Measurements from ENCODE around the gene MDH2.
"Not testable (repeated sequence)": the region's sequence is repeated elsewhere in the genome, so short reads cannot be mapped to it uniquely, and the experiment has no call there.

MDH2 gene, protein sequence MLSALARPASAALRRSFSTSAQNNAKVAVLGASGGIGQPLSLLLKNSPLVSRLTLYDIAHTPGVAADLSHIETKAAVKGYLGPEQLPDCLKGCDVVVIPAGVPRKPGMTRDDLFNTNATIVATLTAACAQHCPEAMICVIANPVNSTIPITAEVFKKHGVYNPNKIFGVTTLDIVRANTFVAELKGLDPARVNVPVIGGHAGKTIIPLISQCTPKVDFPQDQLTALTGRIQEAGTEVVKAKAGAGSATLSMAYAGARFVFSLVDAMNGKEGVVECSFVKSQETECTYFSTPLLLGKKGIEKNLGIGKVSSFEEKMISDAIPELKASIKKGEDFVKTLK

DNA sequence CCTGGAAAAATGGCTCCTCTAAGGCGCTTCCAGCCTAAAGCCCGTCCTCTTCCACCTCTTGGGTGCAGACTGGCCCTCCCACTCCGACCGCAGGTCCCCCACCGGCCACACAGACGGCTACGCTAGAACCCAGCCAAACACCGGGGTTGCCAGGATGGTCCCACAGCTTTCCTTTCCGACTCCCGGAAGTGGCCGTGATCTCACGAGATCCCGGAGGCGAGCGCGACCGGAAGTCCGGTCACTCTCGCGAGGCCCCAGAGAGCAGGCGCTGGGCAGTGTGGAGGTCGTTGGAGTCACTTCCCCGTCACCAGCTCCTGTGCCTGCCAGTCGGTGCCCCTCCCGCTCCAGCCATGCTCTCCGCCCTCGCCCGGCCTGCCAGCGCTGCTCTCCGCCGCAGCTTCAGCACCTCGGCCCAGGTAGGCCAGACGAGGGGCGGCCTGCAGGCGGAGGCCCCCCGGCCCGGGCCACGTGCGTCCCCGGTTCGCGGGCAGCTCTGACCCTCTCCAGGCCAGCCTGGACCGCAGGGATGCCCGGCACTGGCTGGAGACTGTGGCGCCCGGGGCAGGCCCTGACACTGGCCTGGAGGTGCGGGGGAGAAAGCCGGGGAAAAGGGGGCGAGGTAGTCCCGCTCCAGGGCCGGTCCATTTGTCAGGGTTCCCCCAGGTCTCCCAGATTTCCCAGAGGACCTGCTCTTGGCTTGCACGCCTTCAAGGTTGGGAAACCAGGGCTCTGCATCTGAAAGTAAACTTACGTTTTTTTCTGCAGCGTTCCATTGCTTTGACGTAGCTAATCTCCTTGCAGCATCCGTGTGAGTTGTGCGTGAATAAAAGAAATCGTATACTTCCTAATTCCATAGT, at the start of gene MDH2, which contains the start of gene STYXL1:
TSS of gene MDH2 (plus strand) at position 296 of the 857 bp plus-strand sequence. CDS start at position 351, 55 bp downstream.
TSS of gene STYXL1 (minus strand) at position 190 of the 857 bp plus-strand sequence. CDS start 17,477 bp downstream, outside the sequence.
- DNase-seq, result peak; percentile 84

DNA sequence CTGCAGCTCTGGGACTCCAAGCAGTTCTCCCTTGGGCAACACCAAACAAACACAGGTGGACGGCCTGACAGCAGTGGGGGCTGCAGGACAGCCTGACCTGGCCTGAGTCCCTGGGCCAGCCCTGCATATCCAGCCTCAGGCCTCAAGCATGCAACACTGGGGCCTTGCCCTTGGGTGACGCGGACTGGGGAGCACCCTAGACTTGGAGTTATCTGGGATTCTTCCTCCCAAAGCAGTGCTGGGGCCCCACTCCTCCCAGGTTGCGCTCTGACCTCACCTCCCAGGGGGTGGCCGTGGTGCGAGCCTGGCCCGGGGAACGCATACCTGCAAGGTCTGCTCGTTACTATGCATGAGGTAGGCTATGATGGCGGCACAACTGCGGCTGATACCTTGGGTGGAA, 47.3 kb upstream of the MDH2 start:
- DNase-seq, result no peak

DNA sequence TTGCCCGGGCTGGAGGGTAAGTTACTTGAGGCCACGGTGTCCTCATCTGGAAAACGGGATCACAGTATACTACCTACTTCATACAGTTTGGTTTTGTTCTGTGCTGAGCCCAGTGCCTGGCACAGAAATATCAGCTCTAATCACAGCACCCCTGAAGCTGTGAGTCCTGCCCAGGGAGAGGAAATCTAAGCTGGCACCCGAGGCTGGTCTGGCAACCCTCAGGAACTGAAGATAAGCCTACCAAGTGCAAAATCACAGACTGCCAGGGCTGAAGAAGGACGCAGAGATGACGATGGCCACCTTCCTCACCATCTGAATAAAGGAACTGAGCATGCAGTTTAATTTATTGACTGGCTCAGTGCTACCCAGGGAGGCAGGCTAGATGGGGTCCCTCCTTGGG, 45.8 kb upstream of the MDH2 start:
- no peak for DNase-seq

DNA sequence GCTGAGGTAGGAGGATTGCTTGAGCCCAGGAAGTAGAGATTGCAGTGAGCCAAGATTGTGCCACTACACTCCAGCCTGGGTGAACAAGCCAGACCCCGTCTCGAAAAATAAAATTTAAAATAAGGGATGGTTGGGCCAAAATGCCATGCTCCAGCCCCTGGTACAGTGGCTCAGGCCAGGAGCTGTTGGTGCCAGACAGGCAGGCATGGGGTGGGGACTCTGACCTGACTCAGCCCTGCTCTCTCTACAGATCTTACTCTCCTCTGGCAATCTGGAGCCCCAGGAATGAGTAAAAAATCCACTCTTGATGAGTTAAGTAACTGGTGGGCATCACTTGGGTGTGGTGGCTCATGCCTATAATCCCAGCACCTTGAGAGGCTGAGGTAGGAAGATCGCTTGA, 45.1 kb upstream of the MDH2 start:
- DNase-seq, result no peak

DNA sequence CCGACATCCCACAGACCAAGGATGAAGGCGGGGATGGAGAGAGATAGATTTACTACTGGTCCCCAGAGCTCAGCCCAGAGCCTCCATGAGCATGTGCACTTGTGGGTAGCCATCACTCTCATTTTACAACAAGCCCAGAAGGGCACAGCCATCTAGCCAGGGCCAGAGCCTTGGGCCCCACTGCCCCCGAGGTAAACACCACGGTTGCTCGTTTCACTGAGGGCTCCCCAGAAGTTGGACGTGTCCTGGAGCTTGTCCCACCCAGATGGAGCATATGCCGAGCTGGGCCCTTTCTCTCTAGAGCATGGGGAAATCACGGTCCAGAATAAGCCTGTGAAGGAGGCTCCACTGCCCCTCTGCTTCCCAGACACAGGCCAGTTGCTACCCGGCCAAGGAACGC, 44.6 kb upstream of the MDH2 start:
- DNase-seq, result no peak

DNA sequence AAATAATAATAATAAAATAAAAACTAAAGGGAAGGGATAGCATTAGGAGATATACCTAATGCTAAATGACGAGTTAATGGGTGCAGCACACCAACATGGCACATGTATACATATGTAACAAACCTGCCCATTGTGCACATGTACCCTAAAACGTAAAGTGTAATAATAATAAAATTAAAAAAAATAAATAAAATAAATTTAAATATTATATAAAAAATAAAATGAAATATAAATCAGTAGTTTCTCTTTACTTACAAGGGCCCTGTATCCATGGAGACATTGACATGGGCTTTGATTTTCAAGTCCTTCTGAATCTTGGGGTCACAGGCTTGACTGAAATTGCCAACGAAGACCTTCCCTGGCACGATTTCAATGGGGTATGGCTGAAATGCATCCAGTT, 42.9 kb upstream of the MDH2 start:
- not testable (repeated sequence) for DNase-seq

DNA sequence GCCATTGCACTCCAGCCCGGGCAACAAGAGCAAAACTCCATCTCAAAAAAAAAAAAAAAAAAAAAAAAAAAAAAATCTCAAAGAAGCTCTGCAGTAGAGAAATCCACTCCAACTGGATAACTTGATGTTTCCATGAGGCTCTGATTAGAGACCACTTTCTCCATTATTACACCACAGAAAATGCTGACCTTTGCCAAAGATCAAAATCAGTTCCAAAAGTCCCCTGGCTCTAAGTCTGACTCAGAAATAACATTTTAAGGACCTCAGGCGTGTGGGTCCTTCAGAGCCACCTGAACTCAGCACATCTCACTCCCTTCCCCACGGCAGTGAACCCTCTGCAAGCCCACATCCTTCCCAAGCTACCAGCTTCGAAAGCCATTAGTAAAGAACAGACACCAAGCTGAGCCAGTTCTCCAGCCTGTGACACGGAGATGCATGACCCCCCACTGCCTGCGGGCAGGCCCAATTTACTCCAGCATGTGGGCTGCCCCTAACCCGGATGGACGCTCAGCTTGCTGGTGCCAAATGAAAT, 39.7 kb upstream of the MDH2 start:
- no peak for DNase-seq

DNA sequence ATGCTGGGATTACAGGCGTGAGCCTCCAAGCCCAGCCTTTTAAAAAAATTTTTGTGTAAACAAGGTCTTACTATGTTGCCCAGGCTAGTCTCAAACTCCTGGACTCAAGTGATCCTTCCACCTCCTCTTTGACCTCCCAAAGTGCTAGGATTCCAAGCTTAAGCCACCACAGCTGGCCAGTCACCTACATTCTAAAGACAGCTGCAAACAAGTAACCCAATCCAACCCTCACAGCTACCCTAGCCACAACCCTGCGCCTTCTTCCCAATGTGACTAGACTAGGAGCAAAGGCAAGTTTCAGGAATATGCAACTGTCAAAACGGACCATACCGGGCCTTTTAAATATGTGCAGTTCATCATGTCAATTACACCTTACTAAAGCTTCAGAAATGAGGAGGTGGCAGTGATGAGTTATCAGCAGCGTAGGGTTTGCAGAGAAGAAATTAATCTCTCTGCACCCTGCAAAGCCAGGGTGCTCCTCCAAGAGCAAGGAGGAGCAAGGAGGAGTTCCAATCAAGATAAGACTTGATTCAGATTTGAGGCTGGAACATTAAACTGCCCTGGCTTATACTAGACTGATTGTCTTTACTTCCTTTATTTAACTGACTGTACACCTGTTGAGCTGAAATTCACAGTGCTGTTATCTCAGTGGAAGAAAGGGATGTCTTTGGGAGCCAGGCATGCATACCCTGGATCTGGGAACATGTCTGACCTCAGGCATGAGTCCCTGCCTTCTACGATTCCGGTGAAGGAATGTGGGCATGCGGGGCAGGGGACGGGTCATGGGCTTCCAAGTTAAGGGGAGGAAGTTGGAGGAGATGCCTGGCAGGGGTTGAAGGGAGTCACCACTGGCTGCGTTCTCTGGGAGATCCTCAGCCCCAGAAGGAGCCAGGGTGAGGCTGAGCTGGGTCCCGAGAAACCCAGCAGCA, 38.0 kb upstream of the MDH2 start:
- no peak for DNase-seq

DNA sequence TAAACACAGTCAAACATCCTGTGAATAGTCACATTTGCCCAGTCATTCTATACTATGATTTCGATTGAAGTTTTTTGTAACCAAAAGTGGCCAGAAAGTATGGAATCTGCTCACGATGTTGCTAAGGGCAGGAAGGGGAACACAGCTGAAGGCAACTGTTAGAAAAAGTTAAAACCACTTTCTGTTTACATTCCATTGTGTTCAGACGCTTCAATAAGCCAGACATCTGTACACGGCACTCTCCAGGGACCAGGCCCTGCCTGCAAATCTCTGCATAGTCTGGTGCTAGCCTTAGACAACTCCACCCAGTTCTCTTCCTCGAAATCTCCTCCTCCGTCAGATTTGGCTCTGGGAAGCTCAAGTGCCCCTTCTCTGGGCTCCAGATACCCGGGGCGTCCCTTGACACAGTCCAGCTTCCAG, 36.5 kb upstream of the MDH2 start:
- DNase-seq, result no peak

DNA sequence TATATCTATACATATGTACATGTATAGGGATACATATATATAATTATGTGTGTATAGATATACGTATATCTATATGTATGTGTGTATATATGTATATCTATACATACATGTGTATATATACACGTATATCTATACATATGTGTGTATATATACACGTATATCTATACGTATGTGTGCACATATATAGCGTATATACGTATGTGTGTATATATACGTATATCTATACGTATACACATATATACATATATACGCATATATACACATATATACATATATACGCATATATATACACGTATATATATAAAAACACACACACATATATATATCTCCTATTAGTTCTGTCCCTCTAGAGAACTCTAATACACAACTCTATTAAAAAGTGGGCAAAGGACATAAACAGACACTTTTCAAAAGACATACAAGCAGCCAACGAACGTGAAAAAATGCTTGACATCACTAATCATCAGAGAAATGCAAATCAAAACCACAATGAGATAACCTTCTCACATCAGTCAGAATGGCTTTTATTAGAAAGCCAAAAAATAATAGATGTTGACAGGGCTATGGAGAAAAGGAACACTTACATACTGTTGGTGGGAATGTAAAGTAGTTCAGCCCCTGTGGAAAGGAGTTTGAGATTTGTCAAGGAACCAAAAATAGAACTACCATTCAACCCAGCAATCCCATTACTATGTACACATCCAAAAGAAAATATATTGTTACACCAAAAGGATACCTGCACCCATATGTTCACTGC, 31.5 kb upstream of the MDH2 start:
- DNase-seq, result no peak

DNA sequence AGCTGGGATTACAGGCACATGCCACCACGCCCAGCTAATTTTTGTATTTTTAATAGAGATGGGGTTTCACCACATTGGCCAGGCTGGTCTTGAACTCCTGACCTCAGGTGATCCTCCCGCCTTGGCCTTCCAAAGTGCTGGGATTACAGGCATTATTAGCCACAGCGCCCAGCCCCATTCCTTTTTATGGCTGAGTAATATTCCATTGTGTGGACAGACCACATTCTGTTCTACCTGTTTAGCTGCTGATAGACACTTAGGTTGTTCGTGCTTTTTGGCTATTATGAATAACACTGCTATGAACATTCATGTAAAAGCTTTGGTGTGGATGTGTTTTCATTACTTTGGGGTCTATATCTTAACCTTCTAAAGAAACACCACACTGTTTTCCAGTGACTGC, 29.4 kb upstream of the MDH2 start:
- not testable (repeated sequence) for DNase-seq

DNA sequence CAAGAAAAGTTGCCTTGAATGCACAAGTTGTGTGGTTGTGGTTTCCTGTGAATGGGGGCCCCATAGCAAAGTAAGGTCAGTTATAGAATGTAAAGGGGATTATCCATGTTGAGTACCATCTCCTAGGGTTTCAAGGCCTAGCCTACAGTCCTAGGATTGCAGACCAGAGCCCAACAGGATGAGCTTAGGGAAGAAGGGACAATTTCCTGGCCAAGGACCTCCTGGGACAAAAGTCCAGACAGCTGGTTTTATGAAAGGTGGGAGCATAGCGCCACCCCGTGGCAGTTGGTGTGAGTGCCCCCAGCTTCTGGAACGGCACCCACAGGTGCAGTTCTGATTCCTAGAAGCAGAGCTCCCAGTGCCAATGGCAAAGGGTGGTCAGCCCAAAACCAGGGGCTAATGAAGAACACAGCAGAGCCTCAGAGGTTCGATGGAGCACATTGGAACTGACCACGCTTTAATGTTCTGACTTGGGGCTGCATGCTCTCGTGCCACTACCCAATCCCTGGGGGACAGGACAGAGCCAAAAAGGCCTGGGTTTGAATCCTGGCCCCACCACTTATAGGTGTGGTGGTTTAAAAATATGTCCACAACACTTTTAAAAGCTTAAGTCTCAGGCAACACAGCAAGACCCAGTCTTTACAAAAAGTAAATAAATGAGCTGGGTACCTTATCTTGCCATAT, 27.7 kb upstream of the MDH2 start:
- DNase-seq, result peak; percentile 77

DNA sequence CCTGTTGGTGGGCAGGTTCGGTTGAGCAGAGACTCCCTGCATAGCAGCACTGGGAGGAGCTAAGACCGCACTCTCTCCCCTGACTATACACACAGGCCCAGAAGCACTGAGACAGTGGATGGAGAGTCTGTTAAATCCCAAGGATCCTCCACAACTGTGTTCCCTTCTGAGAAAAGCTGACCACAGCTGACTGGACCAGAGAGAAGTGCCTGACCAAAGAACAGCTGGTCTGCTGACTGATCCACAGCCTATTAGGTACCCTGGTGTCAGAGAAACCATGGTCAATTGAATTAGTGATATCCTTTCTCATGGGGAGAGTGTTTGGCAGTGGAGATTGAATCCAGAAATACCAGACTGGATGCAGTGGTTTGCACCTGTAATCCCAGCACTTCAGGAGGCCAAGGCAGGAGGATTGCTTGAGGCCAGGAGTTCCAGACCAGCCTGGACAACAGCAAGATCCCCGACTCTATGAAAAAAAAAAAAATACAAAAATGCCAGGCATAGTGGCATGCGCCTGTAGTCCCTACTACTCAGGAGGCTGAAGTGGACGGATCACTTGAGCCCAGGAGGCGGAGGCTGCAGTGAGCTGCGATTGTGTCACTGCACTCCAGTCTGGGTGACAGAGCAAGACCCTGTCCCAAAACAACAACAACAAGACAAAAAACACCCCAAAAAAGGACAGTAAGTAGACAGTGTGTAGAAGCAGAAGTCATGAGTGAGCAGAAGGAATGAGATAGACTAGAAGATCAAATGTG, 25.7 kb upstream of the MDH2 start:
- no peak for DNase-seq

DNA sequence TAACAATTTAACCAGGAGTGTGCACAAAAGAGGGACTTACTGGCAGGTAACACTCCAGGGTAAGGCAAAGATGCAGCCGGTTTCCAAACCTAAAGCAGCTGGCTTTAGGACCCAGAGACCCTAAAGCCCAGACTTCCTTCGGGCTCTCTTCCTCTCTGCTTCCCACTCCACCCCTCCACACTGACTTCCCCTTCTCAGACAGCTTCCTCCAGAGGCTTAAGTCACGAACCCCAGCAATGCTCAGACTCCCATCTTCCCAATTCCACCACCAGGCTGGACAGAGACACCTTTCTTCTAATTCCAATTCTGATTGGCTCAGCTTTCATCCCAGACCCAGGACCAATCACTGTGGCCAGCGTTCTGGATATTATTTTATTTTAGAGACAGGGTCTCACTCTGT, 24.9 kb upstream of the MDH2 start:
- DNase-seq, result no peak

DNA sequence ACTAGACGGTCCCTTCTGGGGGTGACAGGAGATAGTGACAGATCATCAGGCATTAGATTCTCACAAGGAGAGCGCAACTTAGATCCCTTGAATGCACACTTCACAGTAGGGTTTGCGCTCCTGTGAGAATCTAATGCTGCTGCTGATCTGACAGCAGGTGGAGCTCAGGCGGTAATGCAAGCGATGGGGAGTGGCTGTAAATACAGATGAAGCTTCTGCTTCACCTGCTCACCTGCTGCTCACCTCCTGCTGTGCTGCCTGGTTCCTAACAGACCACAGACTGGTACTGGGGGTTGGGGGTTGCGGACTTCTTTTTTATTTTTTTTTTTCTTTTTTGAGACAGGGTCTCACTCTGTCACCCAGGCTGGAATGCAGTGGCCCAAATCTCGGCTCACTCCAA, 18.2 kb upstream of the MDH2 start:
- DNase-seq, result not testable (repeated sequence)

DNA sequence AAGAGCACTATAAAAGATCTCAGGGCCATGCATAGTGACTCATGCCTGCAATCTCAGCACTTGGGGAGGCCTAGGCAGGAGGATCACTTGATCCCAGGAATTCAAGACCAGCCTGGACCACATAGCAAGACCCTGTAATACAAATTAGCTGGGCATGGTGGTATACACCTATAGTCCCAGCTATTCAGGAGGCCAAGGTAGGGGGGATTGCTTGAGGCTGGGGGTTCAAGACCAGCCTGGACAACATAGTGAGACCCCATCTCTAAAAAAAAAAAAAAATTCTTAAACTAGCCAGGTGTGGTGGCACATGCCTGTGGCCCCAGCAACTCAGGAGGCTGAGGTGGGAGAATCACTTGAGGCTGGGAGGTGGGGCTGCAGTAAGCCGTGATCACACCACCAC, 15.9 kb upstream of the MDH2 start:
- DNase-seq, result no peak

DNA sequence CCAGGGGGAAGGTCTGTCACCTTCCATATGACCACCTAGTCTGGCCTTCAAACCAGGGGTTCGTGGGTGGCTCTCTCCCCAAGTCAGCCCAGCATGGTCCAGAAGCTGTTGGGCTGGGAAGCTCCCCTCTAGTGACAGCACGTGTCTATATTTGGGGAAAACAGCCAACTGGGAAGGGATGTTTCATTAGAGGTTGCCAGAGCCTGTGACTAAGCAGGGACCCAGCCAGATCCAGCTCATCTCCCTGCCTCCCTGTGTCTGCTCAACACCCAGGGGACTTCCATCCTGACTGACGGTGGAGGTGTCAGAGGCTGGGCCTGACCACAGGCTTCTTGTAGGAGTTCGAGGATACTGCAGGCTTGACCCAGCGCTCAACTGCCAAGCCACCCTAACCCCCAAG, 10.6 kb upstream of the MDH2 start:
- no peak for DNase-seq

DNA sequence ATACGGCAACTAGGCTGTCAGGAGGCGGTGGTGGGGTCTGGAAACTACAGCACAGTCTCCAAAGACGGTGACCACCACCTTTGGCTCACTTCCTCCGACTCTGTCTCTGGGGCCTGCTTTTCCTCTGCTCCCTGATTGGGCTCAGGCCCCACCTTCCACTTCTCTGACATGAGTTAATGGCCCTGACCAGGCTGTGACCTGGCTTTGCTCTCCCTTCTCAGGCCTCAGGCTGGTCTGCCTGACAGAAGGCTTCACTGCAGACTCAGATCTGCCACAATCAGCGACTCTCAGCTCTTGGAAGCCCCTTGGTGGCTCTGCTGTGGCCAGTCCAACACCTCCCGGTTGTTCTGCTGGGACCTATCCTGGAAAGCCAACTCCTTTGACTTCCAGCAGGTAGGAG, 7.8 kb upstream of the MDH2 start:
- no peak for DNase-seq

DNA sequence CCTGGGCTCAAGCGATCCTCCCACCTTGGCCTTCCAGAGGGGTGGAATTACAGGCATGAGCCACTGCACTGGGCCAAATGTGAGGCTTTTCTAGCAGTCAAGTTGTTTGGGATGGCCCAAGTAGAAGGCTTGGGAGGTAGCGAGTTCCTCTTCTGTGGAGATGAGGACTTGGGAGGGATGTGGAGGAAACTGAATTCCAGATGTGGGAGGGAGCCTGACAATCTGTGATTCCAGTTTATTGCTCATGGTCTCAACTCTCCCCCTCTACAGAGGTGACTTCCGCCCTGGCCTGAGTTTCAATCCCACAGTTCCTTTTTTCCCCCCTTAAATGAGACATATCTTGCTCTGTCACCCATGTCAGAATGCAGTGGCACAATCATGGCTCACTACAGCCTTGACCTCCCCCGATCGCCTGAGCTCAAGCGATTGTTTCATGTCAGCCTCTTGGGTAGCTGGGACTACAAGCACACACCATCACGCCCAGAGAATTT, 3.5 kb upstream of the MDH2 start:
- DNase-seq, result no peak

DNA sequence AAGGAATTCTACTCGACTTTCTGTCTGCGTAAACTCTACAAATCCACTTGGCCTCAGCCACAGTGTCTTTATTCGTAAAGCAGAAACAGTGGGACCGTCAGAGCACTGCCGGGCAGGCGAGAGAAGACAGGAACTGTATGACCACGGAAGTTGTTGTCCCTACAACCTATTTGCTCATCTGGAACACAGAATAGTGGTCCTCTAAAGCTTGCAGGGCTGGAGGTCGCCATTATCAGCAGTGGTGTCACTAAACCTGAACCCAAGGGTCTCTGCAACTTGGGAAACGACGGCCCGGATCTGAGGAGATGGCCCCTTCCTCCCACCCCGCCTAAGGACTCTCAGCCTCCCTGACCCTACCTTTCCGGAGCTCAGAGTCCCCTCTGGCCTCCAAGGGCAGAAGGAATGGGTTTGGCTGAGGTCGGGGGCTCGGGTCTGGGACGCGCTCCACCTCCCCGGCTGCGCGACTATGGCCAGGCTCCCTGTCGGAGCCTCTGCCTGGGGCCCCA, 548 bp upstream of the MDH2 start:
- DNase-seq, result no peak

All from activated T-cell treated with anti-CD3 and anti-CD28 coated beads, Interleukin-2, amount 50 U/mL, for 1 hour (primary cell).